Right lobe of liver (tissue), 6 donors: Measurements from ENCODE around the gene WNK3. TPM values are rescaled to one million over a fixed set of nuclear protein-coding genes. Genes with fewer than 3 reads are reported as not detected.
"Not testable (repeated sequence)": the region's sequence is repeated elsewhere in the genome, so short reads cannot be mapped to it uniquely, and the experiment has no call there.

Experiments
- ATAC-seq, 4 donors: fragments of 200-7000 bp; cut with Tn5 transposase; one replicate each; pipeline ENCODE4 v1.9.1; 2020; ENCODE audit warnings: mild to moderate bottlenecking in 4 of 4, moderate library complexity in 4 of 4
- DNase-seq, 3 donors: peaks; one replicate each; pipeline ENCODE4 v3.0.0-alpha.2; 2020
- H3K27ac ChIP-seq, 3 donors: fragments of 200-600 bp; one replicate each; pipeline ENCODE4 v1.8.0; 2022
- H3K27me3 ChIP-seq, 2 donors: fragments of 200-600 bp; one replicate each; pipeline ENCODE4 v1.8.0; 2022
- H3K36me3 ChIP-seq, 4 donors: fragments of 200-600 bp; sonication (generic) in 1 of 4; one replicate each; pipeline versions ENCODE4 v1.5.1 to v1.8.0; 2017 to 2022; ENCODE audit warnings: control low read depth in 1 of 4
- H3K4me1 ChIP-seq, 4 donors: fragments of 200-600 bp; sonication (generic) in 1 of 4; one replicate each; pipeline versions ENCODE4 v1.5.1 to v1.8.0; 2017 to 2022; ENCODE audit warnings: control low read depth in 1 of 4
- H3K4me3 ChIP-seq, 3 donors: fragments of 200-600 bp; one replicate each; pipeline ENCODE4 v1.8.0; 2022
- H3K9me3 ChIP-seq, 4 donors: fragments of 200-600 bp; sonication (generic) in 1 of 4; one replicate each; pipeline versions ENCODE4 v1.5.1 to v1.8.0; 2017 to 2022; ENCODE audit warnings: control low read depth in 1 of 4
- POLR2A ChIP-seq: fragments of 450-650 bp; IDR thresholded peaks from one replicate; pipeline ENCODE4 v1.6.1; 2017; ENCODE audit warnings: antibody characterized with exemption, mild to moderate bottlenecking
- WGBS: methylation state at CpG from one replicate; pipeline ENCODE4 v1.1.6; 2018; ENCODE audit warnings: low coverage, low lambda C conversion rate; ENCODE audit not compliant: insufficient coverage; ENCODE audit errors: missing lambda C conversion rate; 5-methylcytosine and 5-hydroxymethylcytosine counted together
- intact Hi-C, 2 donors: fragments of 100-400 bp; cut with DNase I; formaldehyde crosslinking; loops; one replicate each; pipeline versions ENCODE4 v1.11.2 to v1.14.1; 2022
- long read RNA-seq: library from polyadenylated mRNA; unstranded; transcript quantifications from one replicate; pipeline ENCODE4 v2.0.0, GENCODE V29; 2019
- total RNA-seq, 6 experiments: library from RNA; depleted of rRNA in 2 of 6; stranded (reverse); fragments of >200 nt in 2 of 6; fragmentation: NEBNext Ultra II Directional in 3 of 6; extraction: Animal tissue kit (Norgen Biotek cat#: 25700) in 3 of 6; gene quantifications; one replicate each; pipeline versions ENCODE4 v1.1.0 to v1.2.4, GENCODE V29; 2016 to 2023
- TF ChIP-seq, protein P1 (sequence below), 4 donors: fragments of 200-600 bp in 3 of 4; fragments of 450-650 bp in 1 of 4; IDR thresholded peaks; one replicate each; pipeline versions ENCODE4 v1.5.1 to v1.8.0; 2016 to 2022; ENCODE audit warnings: antibody characterized with exemption in 4 of 4, mild to moderate bottlenecking in 2 of 4
- donor health status: DM: no; HTN: yes; CAD: no.
- donor health status: DM: no; HTN: no; CAD: no.
- donor health status: DM: no; HTN: no; CAD: no.
- donor health status: DM: no; HTN: yes; CAD: no.
- donor health status: DM: no; HTN: yes; CAD: no.

Gene WNK3
- 10 to 100 TPM in 3 of 6 experiments, 1 to 10 TPM in 3; 3.9 to 16.0 (median 9.6) TPM for total RNA-seq
- long read RNA-seq, partial matches to known transcripts, result 0 of 10 reads
- long read RNA-seq, other reads (novel, unspliced or antisense), result 10 of 10 reads

DNA sequence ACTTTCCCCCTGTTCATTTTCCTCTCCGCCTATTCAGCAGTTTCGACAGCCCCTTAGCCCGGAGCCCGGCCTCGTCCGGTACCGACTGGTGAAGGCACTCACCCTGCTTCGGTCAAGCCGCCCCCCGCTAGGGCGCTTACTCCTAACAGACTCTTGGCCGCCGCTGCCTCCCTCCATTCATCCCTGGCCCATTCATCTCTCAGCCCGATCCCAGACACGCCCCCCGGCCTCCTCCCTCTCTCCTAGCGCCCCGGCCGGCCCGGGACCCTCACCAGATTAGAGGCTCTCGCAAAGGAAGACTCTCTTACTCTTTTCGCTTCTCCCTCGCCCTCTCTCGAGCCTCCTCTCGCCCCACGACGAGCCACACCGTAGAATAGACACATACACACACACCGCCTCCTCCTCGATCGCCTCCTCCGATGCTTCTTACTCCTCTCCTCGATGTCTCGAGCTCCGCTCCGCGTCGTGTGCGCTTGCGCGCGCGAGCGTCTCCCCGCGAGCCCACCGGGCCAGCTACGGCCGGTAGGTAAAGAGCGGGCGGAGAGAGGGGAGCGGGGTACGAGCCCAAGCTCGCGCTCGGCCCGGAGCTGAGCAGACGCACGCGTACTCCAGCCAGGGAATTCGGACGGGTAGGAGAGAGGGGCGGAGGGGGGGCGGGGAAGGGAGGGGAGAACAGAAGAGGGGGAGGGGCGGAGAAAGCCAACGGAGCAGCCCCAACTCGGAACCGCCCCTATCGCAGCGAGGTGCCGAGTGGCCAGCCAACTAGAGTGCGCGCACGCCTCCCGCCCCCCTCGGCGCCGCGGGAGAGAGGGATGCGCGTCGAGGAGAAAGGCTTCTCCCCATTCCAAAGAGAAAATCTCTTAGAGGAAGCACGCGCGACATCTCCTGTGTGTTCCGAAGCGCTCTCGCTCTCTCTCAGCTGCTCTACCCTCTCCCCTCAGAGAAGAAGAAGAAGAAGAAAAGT, at the start of gene WNK3:
Gene WNK3, minus strand, starts transcription at position 633 of the 964 bp plus-strand sequence.
- no peaks in the 10 kb centered on the region for H3K27me3 ChIP-seq
- H3K4me1 ChIP-seq, result no peaks in the 10 kb centered on the region
- no peaks in the 10 kb centered on the region for H3K36me3 ChIP-seq
- peak within 1 kb of the TSS in 2 of 3 donors; percentile 19 to 69 for H3K27ac ChIP-seq
- intact Hi-C loops, result no loop called here
- WGBS, result 43% methylated on average over 37 of the region's 88 CpGs
- ATAC-seq, result peak; percentile 90 to 95 (median 93)
- peak within 1 kb of the TSS; percentile 52 to 66 (median 62) for H3K4me3 ChIP-seq
- TF ChIP-seq, protein P1, sequence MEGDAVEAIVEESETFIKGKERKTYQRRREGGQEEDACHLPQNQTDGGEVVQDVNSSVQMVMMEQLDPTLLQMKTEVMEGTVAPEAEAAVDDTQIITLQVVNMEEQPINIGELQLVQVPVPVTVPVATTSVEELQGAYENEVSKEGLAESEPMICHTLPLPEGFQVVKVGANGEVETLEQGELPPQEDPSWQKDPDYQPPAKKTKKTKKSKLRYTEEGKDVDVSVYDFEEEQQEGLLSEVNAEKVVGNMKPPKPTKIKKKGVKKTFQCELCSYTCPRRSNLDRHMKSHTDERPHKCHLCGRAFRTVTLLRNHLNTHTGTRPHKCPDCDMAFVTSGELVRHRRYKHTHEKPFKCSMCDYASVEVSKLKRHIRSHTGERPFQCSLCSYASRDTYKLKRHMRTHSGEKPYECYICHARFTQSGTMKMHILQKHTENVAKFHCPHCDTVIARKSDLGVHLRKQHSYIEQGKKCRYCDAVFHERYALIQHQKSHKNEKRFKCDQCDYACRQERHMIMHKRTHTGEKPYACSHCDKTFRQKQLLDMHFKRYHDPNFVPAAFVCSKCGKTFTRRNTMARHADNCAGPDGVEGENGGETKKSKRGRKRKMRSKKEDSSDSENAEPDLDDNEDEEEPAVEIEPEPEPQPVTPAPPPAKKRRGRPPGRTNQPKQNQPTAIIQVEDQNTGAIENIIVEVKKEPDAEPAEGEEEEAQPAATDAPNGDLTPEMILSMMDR (IDR thresholded peaks at IDR 0.05), result no peak
- TF ChIP-seq POLR2A, result no peak
- peak; percentile 83 to 90 (median 87) for DNase-seq
- no peaks in the 10 kb centered on the region for H3K9me3 ChIP-seq

DNA sequence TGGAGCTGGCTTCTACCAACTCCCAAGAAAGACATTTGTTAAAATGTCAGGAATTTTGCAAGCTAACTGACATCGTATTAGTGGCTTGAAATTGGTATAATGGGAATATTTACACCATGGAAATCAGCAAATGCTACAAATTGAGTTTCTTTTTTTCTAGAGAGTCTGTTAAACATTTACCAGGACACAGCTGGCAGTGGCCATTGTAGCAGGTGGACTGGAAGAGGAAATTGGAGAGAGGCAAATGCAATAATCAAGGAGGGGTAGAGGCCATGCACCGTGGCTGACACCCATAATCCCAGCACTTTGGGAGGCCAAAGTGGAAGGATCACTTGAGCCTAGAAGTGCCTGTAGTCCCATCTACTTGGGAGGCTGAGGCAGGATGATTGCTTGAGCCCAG, 49.4 kb upstream of the WNK3 start:
- H3K27me3 ChIP-seq, result no peaks in the 10 kb centered on the region
- H3K27ac ChIP-seq, result no peak overlapping the region
- ATAC-seq (peak in 3 of 4 donors; percentile 44 to 79 (median 75)), DNase-seq (no peak)
- no peaks in the 10 kb centered on the region for H3K4me1 ChIP-seq
- TF ChIP-seq, protein P1 (IDR thresholded peaks at IDR 0.05), result no peak
- WGBS, result 28% methylated on average over 2 of the region's 2 CpGs
- H3K4me3 ChIP-seq, result no peak overlapping the region
- intact Hi-C loops, result no loop called here
- no peaks in the 10 kb centered on the region for H3K9me3 ChIP-seq
- no peaks in the 10 kb centered on the region for H3K36me3 ChIP-seq

DNA sequence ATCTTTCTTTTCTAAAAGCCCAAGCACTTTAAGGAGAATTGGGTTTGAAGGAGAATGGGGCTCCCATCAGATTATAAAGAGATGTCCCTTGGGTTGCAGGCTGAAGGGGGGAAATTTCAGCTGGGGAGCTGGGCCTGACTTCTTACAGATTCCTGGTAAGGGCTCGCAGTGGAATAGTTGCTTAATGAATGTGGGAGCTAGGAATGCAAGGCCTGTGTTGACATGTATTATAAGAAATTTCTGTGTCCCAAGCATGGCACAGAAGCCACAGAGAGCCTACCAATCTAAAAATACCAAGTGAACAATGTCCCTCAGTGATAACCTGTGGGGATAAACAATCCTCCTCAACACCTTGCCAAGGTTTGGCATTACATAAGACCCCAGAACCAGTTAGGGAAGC, 39.3 kb upstream of the WNK3 start:
- intact Hi-C loops, result no loop called here
- TF ChIP-seq, protein P1 (IDR thresholded peaks at IDR 0.05), result no peak
- no peak for TF ChIP-seq POLR2A
- Histone ChIP-seq H3K36me3 (no peaks in the 10 kb centered on the region), H3K4me1 (no peaks in the 10 kb centered on the region), H3K27me3 (no peaks in the 10 kb centered on the region), H3K4me3 (no peak overlapping the region), H3K9me3 (no peaks in the 10 kb centered on the region), H3K27ac (no peak overlapping the region)
- no peak for ATAC-seq
- WGBS, result no CpG with 5 or more reads among the region's 1 CpG
- DNase-seq, result no peak

DNA sequence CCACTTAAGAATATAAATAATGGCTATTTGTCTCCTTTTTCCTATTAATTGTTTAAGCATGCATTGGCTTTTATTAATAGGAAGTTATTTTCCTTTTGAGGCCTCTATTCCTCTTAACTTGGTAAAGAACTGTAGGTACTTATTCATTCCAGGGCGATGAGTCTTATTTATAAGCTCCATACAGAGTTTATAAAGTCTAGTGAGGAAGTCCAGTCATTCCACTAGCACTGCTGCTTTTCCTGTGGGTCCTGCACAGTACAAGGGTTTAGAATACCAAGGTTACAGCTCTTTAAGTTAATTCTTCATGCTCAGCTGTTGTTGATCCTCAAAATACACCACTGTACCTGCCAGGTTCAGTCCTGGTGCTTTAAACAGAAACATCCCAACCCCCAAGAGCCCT, 28.5 kb upstream of the WNK3 start:
- H3K4me1 ChIP-seq, result no peaks in the 10 kb centered on the region
- no peak overlapping the region for H3K27ac ChIP-seq
- H3K36me3 ChIP-seq, result no peaks in the 10 kb centered on the region
- intact Hi-C loops, result no loop called here
- ATAC-seq, result no peak
- 63% methylated on average over 1 of the region's 1 CpG for WGBS
- TF ChIP-seq POLR2A, result no peak
- TF ChIP-seq, protein P1 (IDR thresholded peaks at IDR 0.05), result no peak
- DNase-seq, result no peak
- no peaks in the 10 kb centered on the region for H3K9me3 ChIP-seq
- H3K4me3 ChIP-seq, result no peak overlapping the region
- no peaks in the 10 kb centered on the region for H3K27me3 ChIP-seq

DNA sequence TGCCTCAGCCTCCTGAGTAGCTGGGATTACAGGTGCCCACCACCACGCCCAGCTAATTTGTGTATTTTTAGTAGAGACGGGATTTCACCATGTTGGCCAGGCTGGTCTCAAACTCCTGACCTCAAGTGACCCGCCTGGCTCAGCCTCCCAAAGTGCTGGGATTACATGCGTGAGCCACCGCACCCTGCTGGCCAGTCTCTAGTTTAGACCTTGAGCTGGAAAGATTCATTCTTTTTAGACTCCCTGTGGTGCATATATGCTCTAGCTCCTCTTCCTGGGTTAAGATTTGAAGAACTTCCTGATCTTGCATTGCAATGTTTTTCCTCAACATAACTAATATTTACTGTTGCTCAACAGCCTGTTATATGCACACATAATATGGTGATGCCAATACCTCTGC, 26.8 kb upstream of the WNK3 start:
- H3K36me3 ChIP-seq, DNase-seq, intact Hi-C loops, H3K4me3 ChIP-seq, H3K4me1 ChIP-seq, H3K27me3 ChIP-seq, H3K9me3 ChIP-seq, H3K27ac ChIP-seq: not testable (repeated sequence)
- peak in 1 of 4 donors; percentile 35 for ATAC-seq
- 69% methylated on average over 4 of the region's 5 CpGs for WGBS
